IPS-20b (cell line): ENCODE measurements around the gene CA6.
"Not testable (repeated sequence)": the region's sequence is repeated elsewhere in the genome, so short reads cannot be mapped to it uniquely, and the experiment has no call there.

ENCODE experiments used
- H3K27ac ChIP-seq: one replicate; pipeline ENCODE4 v1.5.1; 2013; ENCODE audit warnings: low read length
- H3K27me3 ChIP-seq: 2 replicates; pipeline ENCODE4 v1.6.1; 2013; ENCODE audit warnings: mild to moderate bottlenecking, low read length, inconsistent platforms; ENCODE audit not compliant: insufficient read depth
- H3K36me3 ChIP-seq: 2 replicates; pipeline ENCODE4 v1.6.1; 2013; ENCODE audit warnings: low read depth, mild to moderate bottlenecking, inconsistent platforms, low read length, moderate library complexity; ENCODE audit not compliant: insufficient read depth
- H3K4me1 ChIP-seq: 2 replicates; pipeline ENCODE4 v1.6.1; 2013; ENCODE audit warnings: mild to moderate bottlenecking, control low read depth, inconsistent platforms, low read length, moderate library complexity; ENCODE audit not compliant: insufficient read depth
- H3K4me3 ChIP-seq: 2 replicates; pipeline ENCODE4 v1.5.1; 2013; ENCODE audit warnings: mild to moderate bottlenecking, low read length, inconsistent platforms
- H3K9ac ChIP-seq: 2 replicates; pipeline ENCODE4 v1.6.1; 2013; ENCODE audit warnings: low read depth, mild to moderate bottlenecking, inconsistent platforms, low read length, moderate library complexity
- H3K9me3 ChIP-seq: 2 replicates; pipeline ENCODE4 v1.6.1; 2013; ENCODE audit warnings: mild to moderate bottlenecking, low read depth, low read length, inconsistent platforms; ENCODE audit not compliant: insufficient read depth

The CA6 gene

GRCh38 chr1:8937051-8937450 is 8.6 kb upstream of the CA6 start:
- not testable (repeated sequence) for H3K27ac ChIP-seq, H3K4me1 ChIP-seq, H3K9me3 ChIP-seq, H3K36me3 ChIP-seq, H3K9ac ChIP-seq, H3K27me3 ChIP-seq, H3K4me3 ChIP-seq

- H3K9me3 ChIP-seq, result 0 out of 2 replicates have a peak, but pooled peaks cover 5% of the 10 kb centered on the region
- no peak overlapping the region for H3K27ac ChIP-seq
These were observed 8.0 kb upstream of the CA6 start for GRCh38 chr1:8937701-8938100.

GRCh38 chr1:8938232-8938999 is 7.3 kb upstream of the CA6 start:
- Histone ChIP-seq H3K4me1 (peaks cover 9% of the 10 kb centered on the region; the same call in 1 of the 2 replicates), H3K9me3 (0 out of 2 replicates have a peak, but pooled peaks cover 5% of the 10 kb centered on the region), H3K36me3 (no peaks in the 10 kb centered on the region), H3K27me3 (no peaks in the 10 kb centered on the region), H3K4me3 (no peak overlapping the region), H3K9ac (no peak overlapping the region), H3K27ac (no peak overlapping the region)

More at GRCh38 chr1:8937701-8938100, 8.0 kb upstream of the CA6 start:
- Histone ChIP-seq H3K9ac (no peak overlapping the region), H3K4me3 (no peak overlapping the region), H3K36me3 (no peaks in the 10 kb centered on the region), H3K4me1 (peaks cover 3% of the 10 kb centered on the region; the same call in 1 of the 2 replicates), H3K27me3 (no peaks in the 10 kb centered on the region)

GRCh38 chr1:8939000-8939265 is 6.7 kb upstream of the CA6 start:
- H3K4me1 ChIP-seq, result peaks cover 13% of the 10 kb centered on the region
- 0 out of 2 replicates have a peak, but pooled peaks cover 5% of the 10 kb centered on the region for H3K9me3 ChIP-seq
- no peak overlapping the region for H3K27ac ChIP-seq

GRCh38 chr1:8939362-8939995 is 6.2 kb upstream of the CA6 start:
- Histone ChIP-seq H3K27ac (no peak overlapping the region), H3K27me3 (no peaks in the 10 kb centered on the region), H3K9me3 (0 out of 2 replicates have a peak, but pooled peaks cover 5% of the 10 kb centered on the region), H3K4me3 (no peak overlapping the region), H3K4me1 (peaks cover 18% of the 10 kb centered on the region), H3K36me3 (no peaks in the 10 kb centered on the region), H3K9ac (no peak overlapping the region)

More at GRCh38 chr1:8939000-8939265, 6.7 kb upstream of the CA6 start:
- no peak overlapping the region for H3K9ac ChIP-seq
- H3K36me3 ChIP-seq, result no peaks in the 10 kb centered on the region
- no peaks in the 10 kb centered on the region for H3K27me3 ChIP-seq
- no peak overlapping the region for H3K4me3 ChIP-seq

GRCh38 chr1:8941906-8942305 is 3.8 kb upstream of the CA6 start:
- no peaks in the 10 kb centered on the region for H3K27me3 ChIP-seq
- no peaks in the 10 kb centered on the region for H3K36me3 ChIP-seq
- H3K9ac ChIP-seq, result no peak overlapping the region
- H3K4me3 ChIP-seq, result no peak overlapping the region
- H3K9me3 ChIP-seq, result 0 out of 2 replicates have a peak, but pooled peaks cover 5% of the 10 kb centered on the region
- H3K27ac ChIP-seq, result no peak overlapping the region
- H3K4me1 ChIP-seq, result peaks cover 24% of the 10 kb centered on the region

- Histone ChIP-seq H3K27ac (no peak overlapping the region), H3K4me1 (peaks cover 21% of the 10 kb centered on the region), H3K27me3 (no peaks in the 10 kb centered on the region), H3K4me3 (no peak overlapping the region), H3K9ac (peak overlapping the region; percentile 36; the same call in 1 of the 2 replicates), H3K9me3 (0 out of 2 replicates have a peak, but pooled peaks cover 5% of the 10 kb centered on the region), H3K36me3 (no peaks in the 10 kb centered on the region)
These were observed 1.9 kb upstream of the CA6 start for GRCh38 chr1:8943498-8944405.

GRCh38 chr1:8947127-8947691 is 1.5 kb downstream of the CA6 start:
- H3K27ac ChIP-seq, result no peak overlapping the region
- no peaks in the 10 kb centered on the region for H3K27me3 ChIP-seq
- H3K4me1 ChIP-seq, result peaks cover 25% of the 10 kb centered on the region
- H3K9me3 ChIP-seq, result no peaks in the 10 kb centered on the region
- H3K4me3 ChIP-seq, result no peak overlapping the region
- H3K36me3 ChIP-seq, result no peaks in the 10 kb centered on the region
- H3K9ac ChIP-seq, result no peak overlapping the region

GRCh38 chr1:8950309-8950708 is 4.6 kb downstream of the CA6 start:
- Histone ChIP-seq H3K36me3 (no peaks in the 10 kb centered on the region), H3K9ac (no peak overlapping the region), H3K27me3 (no peaks in the 10 kb centered on the region), H3K4me3 (no peak overlapping the region), H3K9me3 (no peaks in the 10 kb centered on the region), H3K4me1 (peaks cover 4% of the 10 kb centered on the region), H3K27ac (no peak overlapping the region)

- Histone ChIP-seq H3K4me3 (no peak overlapping the region), H3K36me3 (no peaks in the 10 kb centered on the region), H3K27me3 (no peaks in the 10 kb centered on the region), H3K9ac (no peak overlapping the region), H3K27ac (no peak overlapping the region), H3K9me3 (no peaks in the 10 kb centered on the region), H3K4me1 (peaks cover 4% of the 10 kb centered on the region)
These were observed 5.6 kb downstream of the CA6 start for GRCh38 chr1:8951231-8951630.

- Histone ChIP-seq H3K4me1 (peaks cover 4% of the 10 kb centered on the region), H3K27ac (no peak overlapping the region), H3K36me3 (no peaks in the 10 kb centered on the region), H3K4me3 (no peak overlapping the region), H3K27me3 (no peaks in the 10 kb centered on the region), H3K9ac (no peak overlapping the region), H3K9me3 (no peaks in the 10 kb centered on the region)
These were observed 9.7 kb downstream of the CA6 start for GRCh38 chr1:8955406-8955805.
